GM21447 (cell line): ENCODE measurements around the gene AHDC1.
"Not testable (repeated sequence)": the region's sequence is repeated elsewhere in the genome, so short reads cannot be mapped to it uniquely, and the experiment has no call there.

Source experiments
- ATAC-seq: cut with Tn5 transposase; IDR thresholded peaks from one replicate; pipeline ENCODE4 v1.9.1; 2021; ENCODE audit not compliant: unreplicated experiment

The AHDC1 gene

DNA sequence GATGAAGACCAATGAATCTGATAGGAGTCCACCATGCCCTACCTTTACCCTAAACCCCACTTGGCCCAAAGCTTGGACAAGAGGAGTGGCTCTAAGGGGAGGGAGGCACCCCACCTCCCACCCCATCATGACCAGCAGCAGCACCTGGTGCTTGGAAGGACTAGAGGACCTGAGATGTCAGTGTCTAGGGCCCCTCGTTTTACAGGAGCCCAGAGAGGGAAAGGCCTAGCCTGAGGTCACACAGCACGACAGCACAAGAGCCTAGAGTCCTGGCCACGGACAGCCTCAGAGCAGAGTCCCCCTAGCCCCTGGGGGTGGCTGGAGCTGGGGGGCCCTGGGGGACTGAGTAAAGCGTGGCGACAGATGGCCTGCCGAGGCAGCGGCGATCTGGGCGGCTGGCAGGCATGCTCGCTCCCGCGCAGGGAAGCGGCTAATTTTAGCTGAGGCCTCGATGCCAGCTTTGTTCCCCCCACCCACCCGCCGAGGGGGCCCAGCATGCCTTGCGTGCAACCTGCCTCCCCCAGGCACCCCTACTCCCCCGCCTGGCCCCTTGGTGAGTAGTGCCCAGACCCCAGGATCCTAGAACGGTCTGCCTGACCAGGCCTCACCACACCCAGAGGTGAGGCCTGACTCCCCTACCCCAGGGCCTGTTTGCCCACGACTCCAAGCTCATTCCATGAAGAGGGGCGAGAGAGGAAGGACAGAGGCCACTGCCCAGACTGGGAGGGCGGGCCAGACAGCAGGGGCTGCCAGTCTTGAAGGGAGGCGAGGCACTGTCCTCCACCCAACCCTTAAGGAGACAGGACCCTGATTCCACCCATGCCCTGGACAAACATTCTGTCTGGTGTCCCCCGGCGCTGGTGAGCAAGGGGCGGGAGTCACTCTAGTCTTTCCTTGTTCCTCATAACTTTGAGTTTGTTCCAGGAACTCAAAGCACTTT lies 39.0 kb downstream of the AHDC1 start:
- no peak for ATAC-seq

DNA sequence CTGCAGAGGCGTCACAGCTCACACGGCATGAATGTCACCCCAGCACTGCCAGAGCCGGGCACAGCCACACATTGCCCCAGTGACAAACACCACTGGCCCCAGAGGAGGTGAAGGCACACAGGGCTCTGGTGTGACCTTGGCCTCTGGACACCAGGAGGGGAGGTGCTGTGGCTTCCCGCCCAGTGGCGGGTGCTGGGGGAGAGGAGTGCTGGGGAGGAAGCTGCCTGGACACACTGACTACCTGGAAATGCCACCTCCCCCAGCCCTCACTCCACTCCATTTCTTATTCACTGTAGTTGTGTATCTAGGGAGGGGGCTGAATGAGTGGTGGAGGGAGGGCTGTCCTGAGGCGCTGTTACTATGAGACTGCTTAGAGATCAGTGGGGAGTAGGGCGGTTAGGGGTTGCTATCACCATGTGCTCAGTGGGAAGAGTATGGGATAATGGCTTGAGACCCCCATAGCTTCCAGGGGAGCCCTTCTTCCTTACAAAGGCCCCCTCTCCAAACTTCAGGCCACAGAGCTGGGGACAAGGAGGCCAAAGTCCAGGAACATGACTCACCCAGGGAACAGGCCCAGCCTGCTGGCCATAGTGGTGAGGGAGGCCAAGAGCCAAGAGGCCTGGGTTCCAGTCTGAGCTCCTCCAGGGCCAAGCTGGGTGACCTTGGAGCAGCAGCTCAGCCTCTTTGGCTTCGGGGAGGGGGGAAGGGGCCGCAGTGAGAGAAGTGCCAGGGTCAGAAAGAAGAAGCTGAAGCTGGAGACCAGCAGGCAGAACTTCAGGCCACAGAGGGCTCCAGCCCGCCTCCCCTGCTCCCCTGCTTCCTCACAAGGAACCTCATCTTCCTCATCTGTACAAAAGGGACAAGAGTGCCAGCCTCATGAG lies 40.1 kb downstream of the AHDC1 start:
- ATAC-seq: no peak

DNA sequence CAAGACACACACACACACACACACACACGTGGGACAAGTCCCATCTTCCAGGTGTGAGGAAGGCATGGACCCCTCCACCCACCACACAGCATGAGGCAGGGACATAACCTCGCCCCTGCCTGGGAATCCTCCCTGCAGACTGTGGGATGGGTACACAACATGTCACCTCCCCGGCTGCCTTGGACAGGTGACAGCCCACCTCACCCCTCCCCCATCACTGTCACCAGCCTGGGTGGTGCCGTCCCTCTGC lies 40.7 kb downstream of the AHDC1 start:
- no peak for ATAC-seq

DNA sequence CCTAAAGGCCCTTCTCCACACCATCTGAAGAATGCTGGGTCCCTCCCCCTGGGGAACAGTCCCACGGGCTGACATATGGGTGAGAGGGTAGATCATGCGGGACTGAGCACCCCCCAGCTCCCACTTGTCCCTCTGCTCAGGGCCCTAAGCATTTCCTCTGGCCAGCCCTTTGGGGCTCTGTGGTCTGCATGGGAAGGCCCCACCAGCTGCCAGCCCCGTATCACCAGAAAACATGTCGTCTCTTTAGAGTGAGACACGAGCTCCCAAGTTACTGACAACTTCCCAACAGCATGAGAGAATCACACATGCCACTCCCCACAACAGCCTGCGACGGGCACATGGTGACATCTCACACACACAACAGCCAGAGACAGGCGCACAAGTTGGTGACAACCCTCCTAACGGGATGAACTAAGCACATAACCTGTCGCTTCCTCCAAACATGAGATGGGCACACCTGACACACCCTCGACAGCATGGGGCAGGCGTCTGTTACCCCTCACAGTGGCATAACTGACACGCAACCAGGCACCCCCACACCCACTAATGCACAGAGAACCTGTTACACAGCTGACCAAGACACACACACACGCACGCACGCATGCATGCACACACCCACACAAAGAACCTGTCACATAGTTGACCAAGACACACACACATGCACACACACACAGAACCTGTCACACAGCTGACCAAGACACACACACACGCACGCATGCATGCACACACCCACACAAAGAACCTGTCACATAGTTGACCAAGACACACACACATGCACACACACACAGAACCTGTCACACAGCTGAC lies 41.2 kb downstream of the AHDC1 start:
- no peak for ATAC-seq

DNA sequence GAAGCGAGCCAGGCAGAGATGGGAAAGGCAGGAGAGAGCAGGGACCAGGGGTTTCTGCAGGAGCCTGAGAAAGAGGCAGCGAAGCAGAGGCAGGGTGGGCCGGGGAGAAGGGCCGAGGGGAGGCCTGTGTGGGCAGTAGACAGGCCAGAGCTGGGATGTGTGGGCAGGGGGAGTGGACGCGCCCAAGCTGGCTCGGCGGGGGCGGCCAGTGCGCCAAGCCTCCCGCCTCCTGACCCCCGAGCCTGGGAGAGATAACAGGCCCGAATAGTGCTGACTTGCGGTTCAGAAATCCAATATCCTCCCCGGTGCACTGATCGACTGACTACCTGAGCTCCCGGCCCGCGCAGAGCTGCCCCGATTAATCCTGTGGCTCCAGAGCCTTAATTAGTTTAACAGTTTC lies 41.9 kb downstream of the AHDC1 start:
- ATAC-seq: no peak

DNA sequence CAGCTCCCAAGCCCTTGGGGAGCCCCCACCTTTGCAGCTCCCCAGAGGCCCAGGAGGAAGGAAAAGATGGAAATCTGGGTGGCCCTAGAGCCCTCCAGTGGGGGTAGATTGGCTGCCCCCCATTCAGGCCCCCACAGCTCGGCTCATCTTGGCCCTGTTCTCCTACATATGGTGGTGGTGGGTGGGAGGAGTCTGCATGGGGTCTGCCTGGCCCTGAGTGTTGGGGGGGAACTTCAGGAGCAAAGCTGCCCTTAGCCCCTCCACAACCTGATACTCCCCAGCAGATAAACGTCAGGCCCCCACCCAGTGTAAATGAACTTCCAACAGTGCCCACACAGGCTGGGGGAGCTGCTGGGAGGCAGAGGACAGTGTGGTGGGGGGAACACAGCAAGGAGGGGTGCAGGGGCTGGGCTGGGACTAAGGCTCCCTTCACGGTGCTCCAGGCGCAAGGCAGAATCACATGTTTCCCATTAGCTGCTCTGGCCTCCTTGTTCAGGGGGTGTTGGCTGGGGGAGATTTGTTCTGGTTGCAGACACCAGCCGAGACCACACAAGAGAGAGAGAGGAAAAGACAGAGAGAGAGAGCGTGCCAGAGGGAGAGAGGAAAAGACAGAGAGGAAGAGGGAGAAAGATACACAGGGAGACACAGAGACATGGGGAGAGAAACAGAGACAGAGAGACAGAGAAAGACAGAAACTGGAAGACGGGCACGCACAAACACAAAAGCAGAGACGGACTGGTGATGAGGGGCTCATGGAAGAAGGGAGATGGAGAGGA lies 42.6 kb downstream of the AHDC1 start:
- ATAC-seq: no peak

DNA sequence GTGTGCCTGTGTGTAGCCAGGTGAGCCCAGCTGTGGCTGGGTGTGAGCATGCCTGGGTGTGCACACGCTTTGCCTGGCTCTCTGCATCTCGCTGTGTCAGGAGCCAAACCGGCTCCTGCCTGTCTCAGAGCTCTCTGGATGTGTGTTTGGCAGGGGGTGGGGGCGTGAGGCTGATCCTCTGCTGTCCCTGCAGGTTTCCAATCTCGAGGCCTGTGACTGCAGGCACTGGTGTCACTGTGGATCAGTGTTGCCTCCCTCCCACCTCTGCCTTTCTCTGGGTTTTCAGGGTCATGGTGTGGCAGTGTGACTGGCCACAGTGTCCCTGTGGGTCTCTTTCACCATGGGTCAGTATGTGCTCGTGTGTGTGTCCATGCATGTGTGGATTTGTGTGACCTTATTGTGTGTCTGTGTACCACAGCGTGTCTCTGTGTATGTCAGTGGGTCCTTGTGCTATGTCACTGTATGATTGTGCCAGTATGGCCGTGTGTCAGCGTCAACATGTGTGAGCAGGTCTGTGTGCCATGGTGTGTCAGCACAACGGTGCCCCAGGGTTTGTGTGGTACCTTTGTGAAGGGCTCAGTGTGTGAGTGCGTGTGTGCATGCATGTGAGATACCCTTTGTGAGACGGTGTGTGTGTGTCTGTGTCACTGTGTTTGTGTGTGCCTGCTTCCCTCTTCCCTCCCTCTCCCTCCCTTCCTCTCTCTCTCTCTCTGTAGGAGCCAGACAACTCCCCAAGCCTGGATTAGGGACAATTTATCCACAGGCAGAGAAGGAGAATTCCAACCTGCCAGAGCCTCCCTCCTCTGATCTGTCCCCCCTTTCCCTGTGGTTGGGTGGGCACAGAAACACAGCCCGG lies 43.4 kb downstream of the AHDC1 start:
- no peak for ATAC-seq

DNA sequence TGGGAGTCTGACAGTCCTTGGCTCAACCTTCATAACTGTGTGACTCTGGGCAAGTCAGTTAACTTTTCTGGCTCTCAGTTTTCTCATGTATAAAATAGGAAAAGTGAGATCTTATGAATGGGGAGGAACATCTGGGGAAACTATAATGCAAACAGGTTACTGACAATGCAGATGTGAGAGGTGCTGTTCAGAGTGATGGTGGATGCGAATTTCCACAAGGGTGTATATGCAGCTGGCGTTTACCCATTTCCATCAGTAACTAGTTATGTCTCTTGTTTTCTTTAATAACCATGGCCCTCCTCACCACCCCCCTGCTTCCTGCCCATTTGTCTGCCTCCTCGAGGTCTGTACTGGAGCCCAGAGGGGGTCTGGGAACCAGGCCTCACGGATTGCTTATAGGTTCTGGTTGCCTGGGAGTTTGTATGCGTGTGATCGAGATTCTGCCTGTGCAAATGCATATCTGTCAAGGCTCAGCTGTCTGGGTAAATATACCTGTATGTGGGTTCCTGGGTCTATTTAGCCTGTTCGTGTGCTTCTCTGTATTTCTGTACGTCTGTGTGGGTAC lies 44.4 kb downstream of the AHDC1 start:
- no peak for ATAC-seq

DNA sequence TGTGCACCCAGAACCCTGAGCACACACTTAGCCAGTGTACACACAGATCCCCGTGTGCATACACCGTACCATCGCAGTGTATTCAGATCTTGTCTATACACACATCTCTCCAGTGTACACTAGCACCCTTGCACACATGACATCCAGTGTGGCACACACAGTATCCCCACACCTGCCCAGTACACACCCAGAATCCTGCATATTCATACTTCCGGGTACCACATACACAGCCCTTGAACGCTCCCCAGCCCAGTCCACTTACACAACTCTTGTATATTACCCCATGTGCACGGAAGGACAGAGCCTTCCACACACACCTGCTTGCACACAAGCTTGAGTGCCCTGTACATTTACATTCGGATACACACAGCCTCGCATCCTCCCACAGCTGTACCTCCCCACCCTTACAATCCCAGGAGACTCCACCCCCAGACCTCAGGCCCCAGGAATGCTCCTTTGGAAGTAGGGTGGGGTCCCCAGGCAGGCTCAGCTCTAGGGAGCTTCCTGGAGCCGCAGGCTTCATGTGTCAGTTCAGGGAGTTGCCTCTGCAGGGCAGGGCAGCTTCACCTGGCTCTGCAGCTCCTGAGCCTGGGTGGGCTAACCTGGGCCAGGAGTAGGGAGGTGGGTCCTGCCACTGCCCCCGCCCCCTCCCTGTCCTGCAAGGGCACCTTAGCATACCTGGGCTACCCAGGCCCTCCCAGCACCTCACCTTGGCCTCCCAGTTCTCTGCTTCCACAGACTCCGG lies 46.2 kb downstream of the AHDC1 start:
- no peak for ATAC-seq

DNA sequence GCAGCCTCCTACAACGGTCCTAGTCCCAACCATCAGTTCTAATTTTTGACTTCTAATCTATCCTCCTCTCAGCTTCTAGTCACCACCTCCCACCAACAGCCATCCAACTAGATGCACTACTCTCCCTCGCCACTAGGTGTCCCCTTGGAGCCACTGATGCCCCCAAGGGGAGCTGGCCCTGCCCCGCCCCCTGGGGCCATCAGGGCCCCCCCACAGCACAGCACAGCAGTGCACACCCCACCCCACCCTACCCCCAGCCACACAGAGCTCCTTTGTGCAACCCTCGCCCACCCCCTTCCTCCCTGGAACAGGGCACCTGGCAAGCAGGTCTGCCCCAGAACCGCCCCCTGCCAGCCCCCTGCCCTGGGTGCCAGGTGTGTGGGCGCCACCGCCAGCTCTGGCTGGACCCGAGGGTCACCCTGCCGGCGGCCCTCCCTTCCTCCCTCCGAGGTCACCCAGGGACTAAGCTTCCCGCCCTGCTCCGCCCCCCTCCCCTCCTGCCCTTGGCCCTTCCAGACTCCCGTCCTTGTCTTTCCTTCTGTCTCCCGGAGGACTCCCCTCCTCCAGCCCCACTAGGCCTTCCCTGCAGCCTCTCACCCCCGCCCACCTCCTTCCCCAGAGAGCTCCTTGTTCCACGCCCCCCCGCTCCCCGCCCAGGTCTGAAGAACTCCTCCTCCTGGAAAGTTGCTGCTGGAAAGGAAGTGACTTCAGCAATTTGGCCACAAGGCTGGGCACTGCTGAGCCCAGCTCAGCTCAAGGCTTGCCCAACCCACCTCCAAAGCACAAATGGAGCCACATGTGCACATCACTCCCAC lies 47.0 kb downstream of the AHDC1 start:
- no peak for ATAC-seq

DNA sequence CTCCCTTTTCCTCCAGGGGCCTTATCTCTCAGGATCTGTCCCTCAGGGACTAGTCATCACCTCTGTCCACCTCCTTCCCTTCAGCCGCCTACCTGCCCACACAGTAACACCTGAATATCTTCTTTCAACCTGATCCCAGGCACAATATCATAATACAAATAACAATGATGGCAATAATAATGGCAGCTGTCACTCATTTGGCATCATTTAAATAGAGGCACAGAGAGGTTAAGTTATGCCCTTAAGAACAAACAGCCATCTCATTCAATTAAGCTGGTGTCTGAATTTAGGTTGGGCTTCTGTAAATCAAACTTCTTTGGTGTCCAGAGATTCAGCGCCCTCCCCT lies 47.5 kb downstream of the AHDC1 start:
- no peak for ATAC-seq

DNA sequence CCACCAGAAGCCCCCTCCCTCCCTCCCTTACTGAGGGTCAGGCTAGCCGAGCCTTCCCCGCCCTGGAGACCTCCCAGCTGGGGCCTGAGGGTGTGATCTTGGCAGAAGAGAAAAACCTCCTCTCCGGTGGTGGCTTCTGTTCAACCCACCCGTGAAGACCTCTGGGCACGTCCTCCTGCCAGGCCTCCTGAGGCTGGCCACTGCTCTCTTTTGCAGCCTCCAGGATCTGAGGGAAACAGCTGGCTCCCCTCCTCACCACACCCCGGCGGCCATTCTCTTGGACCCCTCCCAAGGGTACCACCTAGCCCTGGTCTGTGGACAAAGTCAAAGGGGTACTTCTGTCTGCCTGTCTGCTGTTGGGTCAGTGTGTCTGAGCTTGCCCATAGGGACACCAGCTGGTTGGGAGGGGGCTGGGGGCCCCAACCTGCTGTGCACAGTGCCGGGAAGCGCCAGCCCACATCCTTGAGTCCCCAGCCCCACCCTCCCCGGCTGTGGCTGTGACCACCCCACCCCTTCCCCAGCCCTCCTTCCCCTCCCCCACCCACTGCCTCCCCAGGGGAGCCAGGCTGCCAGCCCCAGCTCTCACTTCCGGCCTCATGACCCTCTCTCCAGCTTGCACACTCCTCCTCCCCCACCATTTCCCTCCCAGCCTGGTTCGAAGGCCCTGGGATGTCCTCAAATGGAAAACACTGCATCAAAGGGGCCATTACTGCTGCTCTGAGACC lies 48.1 kb downstream of the AHDC1 start:
- no peak for ATAC-seq

DNA sequence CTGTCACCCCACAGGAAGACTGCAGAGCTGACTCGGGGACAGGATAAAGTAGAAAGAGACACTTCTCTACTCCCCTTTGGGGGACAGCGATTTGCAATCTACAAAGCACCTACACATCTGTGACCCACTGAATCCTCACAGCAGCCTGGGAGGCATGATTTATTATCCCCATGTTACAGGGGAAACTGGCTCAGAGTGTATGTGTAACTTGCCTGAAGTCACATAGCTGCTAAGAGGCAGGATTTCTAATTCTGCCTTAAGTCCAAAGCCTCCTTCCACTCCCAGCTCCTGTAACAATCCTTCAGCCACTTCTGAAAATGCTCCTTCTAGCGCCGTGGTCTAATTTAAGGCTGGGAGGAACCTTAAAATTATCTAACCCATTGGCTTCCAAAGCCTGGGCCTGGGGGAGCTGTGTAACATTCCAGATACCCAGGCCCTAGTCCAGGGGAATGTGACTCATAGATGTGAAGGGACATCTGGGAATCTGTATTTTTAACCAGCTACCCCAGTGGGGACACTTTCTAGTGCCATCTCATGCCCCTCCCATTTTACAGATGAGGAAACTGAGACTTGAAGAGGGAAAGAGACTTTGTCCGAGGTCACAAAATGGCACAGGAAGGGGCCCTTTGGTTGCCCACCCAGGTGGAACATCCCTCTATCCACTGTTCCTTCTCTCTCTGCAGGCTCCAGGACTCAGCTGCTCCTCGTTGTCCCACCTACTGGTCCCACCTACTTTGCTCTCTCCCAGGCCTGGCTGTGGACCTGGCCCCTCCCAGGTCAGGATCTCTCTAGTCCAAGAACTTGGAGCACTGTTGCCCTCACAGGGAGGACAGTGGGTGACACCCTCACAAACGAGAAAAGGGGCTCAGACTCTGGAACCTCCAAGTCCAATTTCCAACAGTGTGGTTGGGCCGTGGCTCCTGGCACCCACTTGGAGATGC lies 48.9 kb downstream of the AHDC1 start:
- no peak for ATAC-seq

DNA sequence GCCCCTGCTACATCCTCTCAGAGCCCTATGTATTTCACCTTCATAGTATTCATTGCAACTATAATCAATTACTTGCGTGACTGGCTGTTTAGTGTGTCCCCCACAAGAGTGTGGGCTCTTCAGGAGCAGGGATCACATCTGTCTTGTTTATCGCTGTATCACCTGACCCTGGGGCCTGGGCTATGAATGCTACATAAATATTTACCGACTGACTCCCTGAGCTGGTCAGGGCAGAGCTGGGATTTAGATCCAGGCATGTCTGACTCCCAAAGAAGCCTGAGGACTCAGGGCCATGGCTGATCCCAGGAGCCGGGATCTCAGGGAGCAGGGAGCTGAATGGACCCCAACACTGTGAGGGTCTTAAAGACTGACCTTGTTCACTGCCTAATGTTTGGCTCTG lies 49.7 kb downstream of the AHDC1 start:
- no peak for ATAC-seq

DNA sequence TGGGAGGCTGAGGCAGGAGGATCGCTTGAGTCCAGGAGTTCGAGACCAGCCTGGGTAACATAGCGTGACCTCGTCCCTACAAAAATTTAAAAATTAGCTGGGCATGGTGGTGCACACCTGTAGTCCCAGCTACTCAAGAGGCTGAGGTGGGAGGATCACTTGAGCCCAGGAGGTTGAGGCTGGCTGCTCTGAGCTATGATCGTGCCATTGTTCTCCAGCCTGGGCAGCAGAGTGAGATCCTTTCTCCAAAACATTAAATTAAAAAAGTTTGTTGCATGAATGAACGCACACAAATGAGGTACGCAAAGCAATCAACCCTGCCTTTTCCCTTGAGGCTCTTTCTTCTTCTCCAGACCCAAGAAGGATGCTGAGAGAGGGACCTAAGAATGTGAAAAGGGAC lies 50.1 kb downstream of the AHDC1 start:
- not testable (repeated sequence) for ATAC-seq

DNA sequence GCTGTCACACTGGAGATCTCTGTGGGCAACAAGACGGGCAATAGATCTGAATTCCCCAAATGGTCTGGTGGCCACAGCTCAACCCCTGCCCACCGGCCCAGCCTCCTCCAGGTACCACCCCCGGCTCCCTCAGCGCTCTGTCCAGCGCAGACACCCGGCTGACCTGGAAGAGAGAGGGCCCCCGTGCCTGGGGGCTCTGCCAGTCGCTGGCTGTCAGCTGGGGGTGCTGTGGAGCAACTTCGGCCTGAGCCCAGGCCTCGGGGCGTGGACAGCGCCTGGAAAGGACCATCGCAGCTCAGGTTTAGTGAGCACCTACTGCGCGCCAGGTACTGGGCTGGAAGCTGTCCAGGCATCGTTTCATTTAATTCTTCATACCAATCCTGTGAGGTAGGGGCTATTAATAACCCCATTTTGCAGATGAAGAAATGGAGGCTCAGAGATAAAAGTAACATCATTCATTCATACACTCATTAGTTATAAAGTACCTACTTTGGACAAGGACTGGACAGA lies 51.0 kb downstream of the AHDC1 start:
- ATAC-seq: no peak
